PC-9 (cell line): ENCODE data around the gene NF2. TPM values are rescaled to one million over a fixed set of nuclear protein-coding genes. Genes with fewer than 3 reads are reported as not detected.

Experiments used
- BruUV-seq: library from RNA; stranded (reverse); fragments of 400-500 nt; replicated peaks from 2 replicates; lab custom pipeline; 2021; lab: Mats Ljungman, UMichigan
- CTCF ChIA-PET: fragments of 300-600 bp; sonication (Branson Sonifier 250); formaldehyde crosslinking; loops from one replicate; lab custom pipeline; 2022; ENCODE audit warnings: antibody characterized with exemption; lab: Charles Lee
- POLR2A ChIA-PET: fragments of 300-600 bp; sonication (Branson Sonifier 250); formaldehyde crosslinking; loops from one replicate; lab custom pipeline; 2022; ENCODE audit warnings: antibody characterized with exemption; ENCODE audit not compliant: unreplicated experiment; lab: Charles Lee
- DNase-seq, 2 experiments: peaks; one replicate each; pipeline versions ENCODE4 v3.0.0 to v3.0.0-alpha.2; 2015 to 2022; ENCODE audit warnings: mixed read lengths in 1 of 2
- H2AFZ ChIP-seq: fragments of 200-600 bp; sonication (generic); 2 replicates; pipeline ENCODE4 v1.8.1; 2017; ENCODE audit warnings: antibody characterized with exemption
- H3F3A ChIP-seq: fragments of 200-600 bp; sonication (generic); 2 replicates; pipeline ENCODE4 v1.8.1; 2017; ENCODE audit warnings: antibody characterized with exemption, mild to moderate bottlenecking, low read depth; ENCODE audit not compliant: insufficient read depth
- H3K27ac ChIP-seq: fragments of 200-600 bp; sonication (generic); 2 replicates; pipeline ENCODE4 v1.6.1; 2016; ENCODE audit warnings: mixed run types
- H3K27me3 ChIP-seq: fragments of 200-600 bp; sonication (generic); 2 replicates; pipeline ENCODE4 v1.6.1; 2016; ENCODE audit warnings: low read depth, mixed run types; ENCODE audit not compliant: insufficient read depth
- H3K36me3 ChIP-seq: fragments of 200-600 bp; sonication (generic); 2 replicates; pipeline ENCODE4 v1.6.1; 2016; ENCODE audit warnings: low read depth, mixed run types
- H3K4me1 ChIP-seq: fragments of 200-600 bp; sonication (generic); replicated peaks from 2 replicates; pipeline ENCODE4 v1.6.1; 2016; ENCODE audit warnings: mixed run types; ENCODE audit not compliant: insufficient read depth
- H3K4me2 ChIP-seq: fragments of 200-600 bp; sonication (generic); 2 replicates; pipeline ENCODE4 v1.6.1; 2017; ENCODE audit warnings: mixed run types
- H3K4me3 ChIP-seq: fragments of 200-600 bp; sonication (generic); 2 replicates; pipeline ENCODE4 v1.6.1; 2016; ENCODE audit warnings: mixed run types
- H3K79me2 ChIP-seq: fragments of 200-600 bp; sonication (generic); 2 replicates; pipeline ENCODE4 v1.6.1; 2017; ENCODE audit warnings: low read depth, mixed run types
- H3K9me2 ChIP-seq: fragments of 200-600 bp; sonication (generic); 2 replicates; pipeline ENCODE4 v1.8.1; 2017; ENCODE audit warnings: mild to moderate bottlenecking; ENCODE audit not compliant: insufficient read depth
- H3K9me3 ChIP-seq: fragments of 200-600 bp; sonication (generic); 2 replicates; pipeline ENCODE4 v1.8.1; 2016; ENCODE audit warnings: low read depth; ENCODE audit not compliant: insufficient read depth
- H4K20me1 ChIP-seq: fragments of 200-600 bp; sonication (generic); 2 replicates; pipeline ENCODE4 v1.8.1; 2017; ENCODE audit not compliant: insufficient read depth
- CTCF ChIP-seq: fragments of 200-600 bp; sonication (generic); conservative IDR thresholded peaks from 2 replicates; pipeline ENCODE4 v1.6.1; 2017; ENCODE audit warnings: mixed run types, antibody characterized with exemption, mild to moderate bottlenecking, moderate library complexity
- EZH2 ChIP-seq: fragments of 200-600 bp; sonication (generic); IDR thresholded peaks from 2 replicates; pipeline ENCODE4 v1.8.0; 2017; ENCODE audit warnings: antibody characterized with exemption, low read depth
- intact Hi-C: fragments of 100-400 bp; cut with micrococcal nuclease; formaldehyde crosslinking; loops from one replicate; pipeline ENCODE4 v1.10.0; 2022; ENCODE audit not compliant: unreplicated experiment
- total RNA-seq: library from RNA; stranded (reverse); gene quantifications from 2 replicates; pipeline ENCODE4 v1.2.3, GENCODE V29; 2021

Gene NF2
- total RNA-seq, 1 experiment from 2014 or later, result 73.2 TPM

GRCh38 chr22:29744902-29745301 lies 141.5 kb downstream of the NF2 start:
- no peak overlapping the region for H3K4me2 ChIP-seq
- BruUV-seq, result no TSS peak
- no peaks in the 10 kb centered on the region for H3K27me3 ChIP-seq
- TF ChIP-seq CTCF, result no peak
- no peak for TF ChIP-seq EZH2
- no peaks in the 10 kb centered on the region for H3K9me3 ChIP-seq
- H3F3A ChIP-seq, result no peaks in the 10 kb centered on the region
- no peaks in the 10 kb centered on the region for H3K9me2 ChIP-seq
- H2AFZ ChIP-seq, result no peak overlapping the region
- intact Hi-C loops, result no loop called here
- H3K79me2 ChIP-seq, result no peaks in the 10 kb centered on the region
- H3K4me1 ChIP-seq, result no peaks in the 10 kb centered on the region
- H3K4me3 ChIP-seq, result no peak overlapping the region
- no peak overlapping the region for H3K27ac ChIP-seq
- ChIA-PET CTCF (no interaction called here), POLR2A (no interaction called here)
- H3K36me3 ChIP-seq, result no peaks in the 10 kb centered on the region
- no peaks in the 10 kb centered on the region for H4K20me1 ChIP-seq
- DNase-seq, result no peak

GRCh38 chr22:29747832-29748231 lies 144.4 kb downstream of the NF2 start:
- no peaks in the 10 kb centered on the region for H4K20me1 ChIP-seq
- H3K27me3 ChIP-seq, result no peaks in the 10 kb centered on the region
- TF ChIP-seq EZH2 (no peak), CTCF (no peak)
- no peaks in the 10 kb centered on the region for H3K4me1 ChIP-seq
- no peaks in the 10 kb centered on the region for H3K36me3 ChIP-seq
- no peaks in the 10 kb centered on the region for H3K9me3 ChIP-seq
- H3K79me2 ChIP-seq, result no peaks in the 10 kb centered on the region
- ChIA-PET CTCF (no interaction called here), POLR2A (no interaction called here)
- no peak overlapping the region for H2AFZ ChIP-seq
- intact Hi-C loops, result no loop called here
- no peak overlapping the region for H3K27ac ChIP-seq
- no peak for DNase-seq
- no peaks in the 10 kb centered on the region for H3F3A ChIP-seq
- H3K4me2 ChIP-seq, result no peak overlapping the region
- no TSS peak for BruUV-seq
- no peak overlapping the region for H3K4me3 ChIP-seq
- H3K9me2 ChIP-seq, result no peaks in the 10 kb centered on the region

Other genes with a start within 250 kb of the NF2 start
- 43.9 and 50.8 TPM in 2 replicates for gene AP1B1, start 215.1 kb upstream of the NF2 start, total RNA-seq
- not detected in 2 replicates for gene RFPL1, start 165.1 kb upstream of the NF2 start, total RNA-seq
- gene NEFH, start 123.4 kb upstream of the NF2 start, total RNA-seq, result 5.1 and 6.9 TPM in 2 replicates
- 42.3 and 50.2 TPM in 2 replicates for gene THOC5, start 49.9 kb upstream of the NF2 start, total RNA-seq
- gene NIPSNAP1, start 22.5 kb upstream of the NF2 start, total RNA-seq, result 84.9 and 100 TPM in 2 replicates
- 0.11 TPM in 1 of 2 replicates, not detected in the other for gene CABP7, start 116.4 kb downstream of the NF2 start, total RNA-seq
- gene ZMAT5, start 163.4 kb downstream of the NF2 start, total RNA-seq, result 14.2 and 15.5 TPM in 2 replicates
- gene UQCR10, start 163.7 kb downstream of the NF2 start, total RNA-seq, result 85.4 and 103 TPM in 2 replicates
- gene ASCC2, start 234.6 kb downstream of the NF2 start, total RNA-seq, result 39.9 and 43.3 TPM in 2 replicates